GM23248 (cell line): Measurements from ENCODE around the gene RBM43. TPM values are rescaled to one million over a fixed set of nuclear protein-coding genes. Genes with fewer than 3 reads are reported as not detected.

Source experiments
- DNase-seq: peaks from one replicate; pipeline ENCODE4 v3.0.0-alpha.2; 2015
- H2AFZ ChIP-seq: fragments of 200-600 bp; sonication (generic); 2 replicates; pipeline ENCODE4 v1.6.1; 2016; ENCODE audit warnings: antibody characterized with exemption
- H3F3A ChIP-seq: fragments of 200-600 bp; sonication (generic); 2 replicates; pipeline ENCODE4 v1.6.1; 2016; ENCODE audit warnings: mild to moderate bottlenecking, antibody characterized with exemption, mixed run types; ENCODE audit not compliant: insufficient read depth
- H3K27ac ChIP-seq: fragments of 200-600 bp; sonication (generic); 2 replicates; pipeline ENCODE4 v1.5.1; 2016; ENCODE audit warnings: mild to moderate bottlenecking
- H3K27me3 ChIP-seq: fragments of 200-600 bp; sonication (generic); replicated peaks from 2 replicates; pipeline ENCODE4 v1.6.1; 2016; ENCODE audit warnings: mild to moderate bottlenecking; ENCODE audit not compliant: insufficient read depth
- H3K36me3 ChIP-seq: fragments of 200-600 bp; sonication (generic); 2 replicates; pipeline ENCODE4 v1.6.1; 2016; ENCODE audit warnings: low read depth, mild to moderate bottlenecking
- H3K4me1 ChIP-seq: fragments of 200-600 bp; sonication (generic); 2 replicates; pipeline ENCODE4 v1.6.1; 2016; ENCODE audit warnings: mild to moderate bottlenecking; ENCODE audit not compliant: insufficient read depth
- H3K4me2 ChIP-seq: fragments of 200-600 bp; sonication (generic); one replicate; pipeline ENCODE4 v1.6.1; 2016; ENCODE audit warnings: mild to moderate bottlenecking; ENCODE audit not compliant: unreplicated experiment
- H3K4me3 ChIP-seq: fragments of 200-600 bp; sonication (generic); 2 replicates; pipeline ENCODE4 v1.5.1; 2016; ENCODE audit warnings: mild to moderate bottlenecking
- H3K79me2 ChIP-seq: fragments of 200-600 bp; sonication (generic); 2 replicates; pipeline ENCODE4 v1.6.1; 2016; ENCODE audit warnings: mild to moderate bottlenecking; ENCODE audit not compliant: insufficient read depth
- H3K9ac ChIP-seq: fragments of 200-600 bp; sonication (generic); 2 replicates; pipeline ENCODE4 v1.6.1; 2016; ENCODE audit warnings: mild to moderate bottlenecking
- H3K9me2 ChIP-seq: fragments of 200-600 bp; sonication (generic); 2 replicates; pipeline ENCODE4 v1.6.1; 2016; ENCODE audit warnings: mixed run types, mild to moderate bottlenecking, moderate library complexity; ENCODE audit not compliant: insufficient read depth
- H3K9me3 ChIP-seq: fragments of 200-600 bp; sonication (generic); one replicate; pipeline ENCODE4 v1.6.1; 2017; ENCODE audit warnings: low read depth
- H4K20me1 ChIP-seq: fragments of 200-600 bp; sonication (generic); 2 replicates; pipeline ENCODE4 v1.6.0; 2016; ENCODE audit not compliant: insufficient read depth
- EZH2 ChIP-seq: fragments of 200-600 bp; sonication (generic); IDR thresholded peaks from 2 replicates; pipeline ENCODE4 v1.6.1; 2018; ENCODE audit warnings: antibody characterized with exemption, mild to moderate bottlenecking; ENCODE audit not compliant: insufficient read depth, poor library complexity, severe bottlenecking
- EZH2phosphoT487 ChIP-seq: fragments of 200-600 bp; sonication (generic); IDR thresholded peaks from 2 replicates; pipeline ENCODE4 v1.6.1; 2018; ENCODE audit warnings: antibody characterized with exemption, moderate library complexity, mild to moderate bottlenecking, low read depth; ENCODE audit not compliant: insufficient read depth
- WGBS, 2 experiments: methylation state at CpG; one replicate each; pipeline ENCODE4 v1.1.6; 2015 to 2017; ENCODE audit warnings: low lambda C conversion rate in 2 of 2, low coverage in 1 of 2; ENCODE audit errors: missing lambda C conversion rate in 2 of 2; 5-methylcytosine and 5-hydroxymethylcytosine counted together
- in situ Hi-C: fragments of 300-500 bp; cut with MboI; formaldehyde crosslinking; loops from 2 replicates; pipeline ENCODE4 v1.15.0; 2020
- polyA plus RNA-seq: library from polyadenylated mRNA; unstranded; fragments of >200 nt; fragmentation: Nextera tagmentation; extraction: Ambion mirVana; gene quantifications from 2 replicates; pipeline ENCODE4 v1.2.1, GENCODE V29; 2016
- total RNA-seq: library from RNA; depleted of rRNA; stranded (reverse); fragments of >200 nt; shearing (Covaris generic); gene quantifications from 2 replicates; pipeline ENCODE4 v1.2.3, GENCODE V29; 2014

Gene RBM43
- total and polyA plus RNA-seq, 2 experiments from 2014 or later, result 3.1 to 6.8 TPM

DNA sequence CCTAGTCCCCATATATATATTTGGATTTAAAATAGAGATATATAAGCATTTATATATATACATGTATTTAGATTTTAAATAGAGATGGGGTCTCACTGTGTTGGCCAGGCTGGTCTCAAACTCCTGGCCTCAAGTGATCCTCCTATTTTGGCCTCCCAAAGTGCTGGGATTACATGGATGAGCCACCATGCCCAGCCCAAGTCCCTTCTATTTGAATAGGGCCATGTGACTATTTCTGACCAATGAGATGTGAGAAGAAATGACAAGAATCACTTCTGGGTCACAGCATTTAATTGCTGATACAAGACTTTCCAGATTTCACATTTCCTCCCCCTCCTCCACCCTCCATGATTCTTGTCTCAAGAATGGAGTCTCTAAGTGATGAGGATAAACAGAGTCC, 6.4 kb upstream of the RBM43 start:
- no peaks in the 10 kb centered on the region for H3F3A ChIP-seq
- no peak overlapping the region for H2AFZ ChIP-seq
- H3K9me3 ChIP-seq, result no peaks in the 10 kb centered on the region
- no peak overlapping the region for H3K4me2 ChIP-seq
- H3K9ac ChIP-seq, result no peak overlapping the region
- DNase-seq, result no peak
- TF ChIP-seq EZH2, result no peak
- no peak for TF ChIP-seq EZH2phosphoT487
- no peaks in the 10 kb centered on the region for H3K36me3 ChIP-seq
- H3K4me1 ChIP-seq, result no peaks in the 10 kb centered on the region
- H3K27me3 ChIP-seq, result no peaks in the 10 kb centered on the region
- no peaks in the 10 kb centered on the region for H3K79me2 ChIP-seq
- H3K9me2 ChIP-seq, result no peaks in the 10 kb centered on the region
- in situ Hi-C loops, result loop anchor here (10.0 kb wide), 1 partner anchor 147 kb away; no protein-coding TSS in a partner anchor
- H3K27ac ChIP-seq, result no peak overlapping the region
- H3K4me3 ChIP-seq, result no peak overlapping the region
- no peaks in the 10 kb centered on the region for H4K20me1 ChIP-seq

GRCh38 chr2:151267537-151267936, 5.9 kb upstream of the RBM43 start:
- Histone ChIP-seq H2AFZ (no peak overlapping the region), H3K4me1 (no peaks in the 10 kb centered on the region), H4K20me1 (no peaks in the 10 kb centered on the region), H3K27ac (no peak overlapping the region), H3K79me2 (no peaks in the 10 kb centered on the region), H3F3A (no peaks in the 10 kb centered on the region), H3K4me2 (no peak overlapping the region), H3K27me3 (no peaks in the 10 kb centered on the region), H3K4me3 (no peak overlapping the region), H3K9ac (no peak overlapping the region), H3K9me2 (no peaks in the 10 kb centered on the region), H3K9me3 (no peaks in the 10 kb centered on the region), H3K36me3 (no peaks in the 10 kb centered on the region)
- in situ Hi-C loops, result loop anchor here (10.0 kb wide), 1 partner anchor 147 kb away; no protein-coding TSS in a partner anchor
- DNase-seq, result no peak
- 94 to 97% methylated on average over 5 of the region's 5 CpGs for WGBS, 2 experiments
- no peak for TF ChIP-seq EZH2phosphoT487
- TF ChIP-seq EZH2, result no peak

GRCh38 chr2:151265991-151266390, 4.3 kb upstream of the RBM43 start:
- H3K9me3 ChIP-seq, result no peaks in the 10 kb centered on the region
- H3K27ac ChIP-seq, result no peak overlapping the region
- H3K36me3 ChIP-seq, result no peaks in the 10 kb centered on the region
- H3K4me2 ChIP-seq, result no peak overlapping the region
- no peak for DNase-seq
- H3K79me2 ChIP-seq, result no peaks in the 10 kb centered on the region
- no peak overlapping the region for H2AFZ ChIP-seq
- H3F3A ChIP-seq, result 0 out of 2 replicates have a peak, but pooled peaks cover 4% of the 10 kb centered on the region
- H3K4me3 ChIP-seq, result no peak overlapping the region
- H3K27me3 ChIP-seq, result no peaks in the 10 kb centered on the region
- H3K4me1 ChIP-seq, result peaks cover 5% of the 10 kb centered on the region; the same call in 1 of the 2 replicates
- no peak overlapping the region for H3K9ac ChIP-seq
- TF ChIP-seq EZH2, result no peak
- TF ChIP-seq EZH2phosphoT487, result no peak
- in situ Hi-C loops, result loop anchor here (10.0 kb wide), 1 partner anchor 149 kb away; no protein-coding TSS in a partner anchor
- no peaks in the 10 kb centered on the region for H4K20me1 ChIP-seq
- H3K9me2 ChIP-seq, result no peaks in the 10 kb centered on the region

GRCh38 chr2:151264157-151264825, 2.6 kb upstream of the RBM43 start:
- Histone ChIP-seq H3K9me2 (no peaks in the 10 kb centered on the region), H3K9me3 (no peaks in the 10 kb centered on the region), H3K4me2 (no peak overlapping the region), H3K79me2 (peaks cover 11% of the 10 kb centered on the region), H3K36me3 (no peaks in the 10 kb centered on the region), H3K27me3 (no peaks in the 10 kb centered on the region), H4K20me1 (no peaks in the 10 kb centered on the region), H3K27ac (no peak overlapping the region), H3K9ac (no peak overlapping the region), H3K4me1 (peaks cover 12% of the 10 kb centered on the region), H2AFZ (no peak overlapping the region), H3F3A (0 out of 2 replicates have a peak, but pooled peaks cover 4% of the 10 kb centered on the region), H3K4me3 (no peak overlapping the region)
- in situ Hi-C loops, result loop anchor here (10.0 kb wide), 1 partner anchor 151 kb away; no protein-coding TSS in a partner anchor
- 65 to 77% methylated on average over 7 of the region's 7 CpGs for WGBS, 2 experiments
- DNase-seq, result no peak
- TF ChIP-seq EZH2, result no peak
- no peak for TF ChIP-seq EZH2phosphoT487
